Peyer's patch (tissue), 4 donors: ENCODE measurements around the gene FOXF1. TPM values are rescaled to one million over a fixed set of nuclear protein-coding genes. Genes with fewer than 3 reads are reported as not detected.

ENCODE experiments used
- DNase-seq, 3 donors: peaks; one replicate each; pipeline ENCODE4 v3.0.0-alpha.2; 2017 to 2019
- H3K27ac ChIP-seq, 4 donors: fragments of 200-600 bp; sonication (generic); one replicate each; pipeline ENCODE4 v1.5.1; 2016 to 2019
- H3K27me3 ChIP-seq, 2 donors: fragments of 200-600 bp; sonication (generic); one replicate each; pipeline ENCODE4 v1.5.1; 2019
- H3K36me3 ChIP-seq, 3 donors: fragments of 200-600 bp; sonication (generic); one replicate each; pipeline ENCODE4 v1.5.1; 2016 to 2019
- H3K4me1 ChIP-seq, 4 donors: fragments of 200-600 bp; sonication (generic); one replicate each; pipeline ENCODE4 v1.5.1; 2016 to 2019
- H3K4me3 ChIP-seq, 4 donors: fragments of 200-600 bp; sonication (generic); 1 replicate in 3 of 4; 2 replicates in 1 of 4; pipeline ENCODE4 v1.5.1; 2016 to 2019; ENCODE audit warnings: mild to moderate bottlenecking in 1 of 4
- H3K9me3 ChIP-seq, 4 donors: fragments of 200-600 bp; sonication (generic); one replicate each; pipeline ENCODE4 v1.5.1; 2016 to 2019; ENCODE audit warnings: mild to moderate bottlenecking in 1 of 4
- POLR2A ChIP-seq, 2 donors: fragments of 450-650 bp; IDR thresholded peaks; one replicate each; pipeline ENCODE4 v1.5.1; 2017; ENCODE audit warnings: antibody characterized with exemption in 2 of 2, mild to moderate bottlenecking in 2 of 2, moderate library complexity in 2 of 2
- total RNA-seq, 4 donors: library from RNA; depleted of rRNA; stranded (reverse); fragments of >200 nt; gene quantifications; one replicate each; pipeline ENCODE4 v1.1.0, GENCODE V29; 2016
- TF ChIP-seq, protein P1 (sequence below), 6 experiments: fragments of 450-650 bp in 4 of 6; fragments of 200-600 bp in 2 of 6; sonication (generic) in 1 of 6; IDR thresholded peaks; one replicate each; pipeline ENCODE4 v1.5.1; 2017 to 2019; ENCODE audit warnings: antibody characterized with exemption in 6 of 6, mild to moderate bottlenecking in 3 of 6, moderate library complexity in 1 of 6

FOXF1 gene
- total RNA-seq, 4 donors from 2014 or later: 4.4 to 36.3 (median 9.0) TPM

DNA sequence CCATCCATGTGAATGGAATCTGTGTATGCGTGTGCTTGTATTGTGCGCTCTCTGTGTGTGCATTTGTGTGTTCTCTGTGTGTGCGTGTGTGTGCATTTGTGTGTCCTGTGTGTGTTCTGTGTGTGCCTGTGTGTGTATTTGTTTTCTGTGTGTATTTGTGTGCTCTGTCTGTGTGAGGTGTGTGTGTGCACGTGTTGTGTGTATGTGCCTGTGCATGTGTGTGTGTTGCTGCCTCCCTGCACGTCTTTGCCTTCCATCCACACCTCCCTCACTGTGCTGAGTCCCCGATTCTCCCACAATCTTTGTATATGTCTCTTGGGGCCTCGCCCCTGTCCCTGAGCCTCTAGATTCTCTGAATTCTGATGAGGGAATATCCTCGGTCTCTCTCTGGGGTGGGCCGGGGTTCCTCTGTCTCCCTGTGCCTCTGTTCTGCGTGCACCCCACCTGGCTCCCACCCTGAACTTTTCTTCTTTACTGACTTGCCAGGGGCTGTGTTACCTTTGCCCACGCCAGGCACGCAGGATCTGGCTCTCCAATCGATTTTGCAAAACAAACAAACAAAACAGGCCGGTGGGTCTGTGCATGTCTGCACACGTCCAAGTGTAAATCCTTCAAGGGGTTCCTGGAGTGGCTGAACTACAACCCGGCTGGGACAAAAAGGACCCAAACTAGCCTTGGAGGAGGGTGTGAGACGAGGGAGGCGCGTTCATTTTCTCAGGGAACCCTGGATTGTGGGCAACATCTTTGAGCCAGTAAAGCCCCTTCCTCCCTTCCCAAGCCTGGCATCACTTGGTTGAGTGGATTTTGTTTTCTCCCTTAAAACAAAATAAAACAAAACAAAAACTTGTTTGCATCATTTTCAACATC lies 8.1 kb upstream of the FOXF1 start:
- Histone ChIP-seq H3K36me3 (no peaks in the 10 kb centered on the region), H3K4me3 (peak overlapping the region in 1 of 4 donors; percentile 60), H3K4me1 (no peaks in the 10 kb centered on the region), H3K9me3 (no peaks in the 10 kb centered on the region), H3K27me3 (peaks cover 0 to 24% of the 10 kb centered on the region in 2 donors), H3K27ac (peak overlapping the region in 3 of 4 donors; percentile 61 to 99 (median 89))
- TF ChIP-seq, protein P1, sequence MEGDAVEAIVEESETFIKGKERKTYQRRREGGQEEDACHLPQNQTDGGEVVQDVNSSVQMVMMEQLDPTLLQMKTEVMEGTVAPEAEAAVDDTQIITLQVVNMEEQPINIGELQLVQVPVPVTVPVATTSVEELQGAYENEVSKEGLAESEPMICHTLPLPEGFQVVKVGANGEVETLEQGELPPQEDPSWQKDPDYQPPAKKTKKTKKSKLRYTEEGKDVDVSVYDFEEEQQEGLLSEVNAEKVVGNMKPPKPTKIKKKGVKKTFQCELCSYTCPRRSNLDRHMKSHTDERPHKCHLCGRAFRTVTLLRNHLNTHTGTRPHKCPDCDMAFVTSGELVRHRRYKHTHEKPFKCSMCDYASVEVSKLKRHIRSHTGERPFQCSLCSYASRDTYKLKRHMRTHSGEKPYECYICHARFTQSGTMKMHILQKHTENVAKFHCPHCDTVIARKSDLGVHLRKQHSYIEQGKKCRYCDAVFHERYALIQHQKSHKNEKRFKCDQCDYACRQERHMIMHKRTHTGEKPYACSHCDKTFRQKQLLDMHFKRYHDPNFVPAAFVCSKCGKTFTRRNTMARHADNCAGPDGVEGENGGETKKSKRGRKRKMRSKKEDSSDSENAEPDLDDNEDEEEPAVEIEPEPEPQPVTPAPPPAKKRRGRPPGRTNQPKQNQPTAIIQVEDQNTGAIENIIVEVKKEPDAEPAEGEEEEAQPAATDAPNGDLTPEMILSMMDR (IDR thresholded peaks at IDR 0.05): no peak
- TF ChIP-seq POLR2A (IDR thresholded peaks at IDR 0.05): no peak
- no peak for DNase-seq

- TF ChIP-seq, protein P1 (IDR thresholded peaks at IDR 0.05): no peak
- TF ChIP-seq POLR2A (IDR thresholded peaks at IDR 0.05): no peak
- Histone ChIP-seq H3K4me1 (peaks cover 0 to 2% (median 0%) of the 10 kb centered on the region in 4 donors), H3K27ac (peak overlapping the region; percentile 10 to 99 (median 64)), H3K36me3 (no peaks in the 10 kb centered on the region), H3K27me3 (peaks cover 0 to 22% of the 10 kb centered on the region in 2 donors), H3K9me3 (no peaks in the 10 kb centered on the region), H3K4me3 (peak overlapping the region in 1 of 4 donors; percentile 60)
- DNase-seq: no peak
These were observed 7.2 kb upstream of the FOXF1 start for GRCh38 chr16:86502856-86503748.

DNA sequence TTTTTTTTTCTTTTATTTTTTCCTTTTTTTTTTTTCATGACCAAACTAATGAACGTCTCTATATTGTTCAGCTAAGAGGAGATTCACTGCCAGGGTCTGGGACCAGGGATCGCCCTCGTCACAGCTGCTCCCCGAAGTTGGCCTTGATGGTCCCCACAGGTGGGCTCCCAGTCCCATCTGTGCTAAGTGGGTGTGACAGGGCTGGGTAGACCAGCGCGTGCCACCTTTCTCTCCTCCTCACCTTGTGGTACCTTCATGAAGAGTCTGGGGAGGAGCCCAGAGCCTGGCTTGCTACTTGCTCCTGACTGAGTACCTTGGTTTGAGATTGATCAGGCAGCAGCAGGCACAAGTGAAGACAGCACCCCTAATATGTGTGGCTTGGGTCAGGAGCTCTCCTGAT lies 6.5 kb upstream of the FOXF1 start:
- no peaks in the 10 kb centered on the region for H3K36me3 ChIP-seq
- peaks cover 0 to 8% (median 0%) of the 10 kb centered on the region in 4 donors for H3K4me1 ChIP-seq
- TF ChIP-seq, protein P1 (IDR thresholded peaks at IDR 0.05): no peak
- TF ChIP-seq POLR2A (IDR thresholded peaks at IDR 0.05): no peak
- H3K27me3 ChIP-seq: peaks cover 0 to 17% of the 10 kb centered on the region in 2 donors
- H3K27ac ChIP-seq: peak overlapping the region; percentile 10 to 99 (median 86)
- DNase-seq: no peak
- H3K9me3 ChIP-seq: no peaks in the 10 kb centered on the region
- H3K4me3 ChIP-seq: peak overlapping the region in 2 of 4 donors; percentile 8 to 60

DNA sequence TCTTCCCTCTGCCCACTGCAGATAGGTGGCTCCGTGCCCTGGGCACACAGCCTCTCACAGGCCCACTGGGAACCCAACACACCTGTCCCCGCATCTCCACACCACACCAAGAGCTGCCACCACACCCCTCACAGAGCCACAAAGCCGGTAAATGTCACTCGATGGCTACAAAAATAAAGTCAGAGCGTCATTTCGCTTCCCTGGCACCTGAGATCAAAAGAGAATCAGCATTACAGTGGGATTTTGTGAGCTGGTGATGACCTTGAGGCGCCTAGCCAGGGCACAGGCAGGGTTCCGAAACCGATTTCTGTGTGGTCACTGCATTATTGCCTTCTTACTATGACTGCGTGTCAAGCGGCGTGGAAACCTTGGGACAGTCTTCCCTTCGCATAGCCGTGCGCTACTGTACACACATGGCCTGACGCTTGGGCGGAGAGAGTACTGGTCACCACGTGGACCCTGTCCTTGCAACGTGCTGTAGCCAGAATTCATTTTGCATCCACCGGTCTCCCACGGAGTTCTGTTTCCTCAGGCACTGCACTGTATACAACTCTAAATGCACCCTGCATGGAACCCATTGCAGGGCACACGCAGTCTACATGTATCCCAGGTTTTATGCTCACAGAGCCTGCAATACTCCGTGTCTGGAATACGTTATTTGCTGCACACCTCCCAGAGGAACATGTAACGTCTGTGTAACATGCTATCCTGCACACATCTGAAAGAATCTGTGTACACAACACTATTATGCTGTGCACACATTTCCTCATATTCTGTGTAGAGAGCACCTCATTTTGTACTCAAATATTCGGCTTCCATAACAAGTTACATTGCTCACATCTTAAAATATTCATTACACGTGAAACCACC lies 5.8 kb upstream of the FOXF1 start:
- no peak for DNase-seq
- H3K4me1 ChIP-seq: peaks cover 0 to 12% (median 2%) of the 10 kb centered on the region in 4 donors
- H3K36me3 ChIP-seq: no peaks in the 10 kb centered on the region
- H3K27ac ChIP-seq: peak overlapping the region; percentile 70 to 99 (median 86)
- H3K27me3 ChIP-seq: peaks cover 0 to 17% of the 10 kb centered on the region in 2 donors
- TF ChIP-seq POLR2A (IDR thresholded peaks at IDR 0.05): no peak
- TF ChIP-seq, protein P1 (IDR thresholded peaks at IDR 0.05): no peak
- H3K4me3 ChIP-seq: peak overlapping the region; percentile 6 to 61 (median 36)
- H3K9me3 ChIP-seq: no peaks in the 10 kb centered on the region
